ENCODE results near the gene MAEL. TPM values are rescaled to one million over a fixed set of nuclear protein-coding genes. Genes with fewer than 3 reads are reported as not detected.
A peak's percentile ranks its signal among the peaks of the same experiment; 100 is the strongest.

Gene MAEL
- total and polyA plus RNA-seq, 2 donors from 2014 or later: 0.54 to 2.2 TPM

DNA sequence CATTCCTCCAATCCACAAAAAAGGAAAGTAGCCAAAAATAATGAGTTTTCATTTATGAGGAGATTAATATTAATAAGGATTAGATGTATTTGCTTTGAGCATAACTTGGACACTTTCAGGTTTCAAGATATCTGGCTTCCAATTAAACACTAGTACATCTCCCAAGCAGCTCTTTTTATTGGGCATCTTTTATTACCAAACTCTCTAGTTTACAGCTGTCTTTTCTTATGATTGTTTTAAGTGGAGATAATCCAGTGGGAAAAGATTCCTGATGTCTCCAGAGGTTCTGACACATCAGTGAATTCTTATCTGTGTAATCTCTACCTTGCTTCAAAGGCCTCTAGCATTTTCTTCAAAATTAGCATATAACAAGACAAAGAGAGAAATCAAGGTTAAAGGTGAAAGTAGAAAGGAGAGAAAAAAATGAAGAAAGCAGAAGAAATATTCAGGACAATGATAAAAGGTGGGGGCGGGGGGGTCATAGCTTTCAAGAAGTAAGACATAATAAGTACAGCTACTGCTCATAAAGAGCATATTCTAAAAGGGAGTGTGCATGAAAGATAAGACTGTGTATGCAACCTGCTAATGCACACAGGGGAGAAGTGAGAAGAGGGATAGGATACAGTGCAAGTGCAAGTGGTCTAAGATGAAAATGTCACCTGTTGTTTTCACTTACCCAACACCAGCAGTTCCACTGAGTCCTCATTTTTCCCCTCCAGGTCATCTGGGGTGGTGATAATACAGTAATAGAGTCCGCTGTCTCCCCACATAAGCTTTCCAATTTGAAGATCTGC lies 32.8 kb upstream of the MAEL start:
- no peaks in the 10 kb centered on the region for H3K27me3 ChIP-seq (ENCODE audit: control insufficient read depth, insufficient read depth, low read length)
- H3K27ac ChIP-seq (ENCODE audit: low read depth in 2 of 2, low read length in 2 of 2): no peak overlapping the region
- no peaks in the 10 kb centered on the region for H3K36me3 ChIP-seq (ENCODE audit: control insufficient read depth in 2 of 3, insufficient read depth in 3 of 3, low read length in 3 of 3)
- H3K4me1 ChIP-seq (ENCODE audit: control insufficient read depth in 2 of 3, insufficient read depth in 2 of 3, low read depth in 1 of 3, low read length in 3 of 3): peaks cover 0 to 8% (median 3%) of the 10 kb centered on the region in 3 donors
- no peaks in the 10 kb centered on the region for H3K9me3 ChIP-seq (ENCODE audit: control insufficient read depth in 2 of 3, insufficient read depth in 1 of 3, low read length in 3 of 3)
- intact Hi-C loops (cut with DNase I): no loop called here
- FAIRE-seq (no peak), DNase-seq (no peak)
- TF ChIP-seq, protein P1, sequence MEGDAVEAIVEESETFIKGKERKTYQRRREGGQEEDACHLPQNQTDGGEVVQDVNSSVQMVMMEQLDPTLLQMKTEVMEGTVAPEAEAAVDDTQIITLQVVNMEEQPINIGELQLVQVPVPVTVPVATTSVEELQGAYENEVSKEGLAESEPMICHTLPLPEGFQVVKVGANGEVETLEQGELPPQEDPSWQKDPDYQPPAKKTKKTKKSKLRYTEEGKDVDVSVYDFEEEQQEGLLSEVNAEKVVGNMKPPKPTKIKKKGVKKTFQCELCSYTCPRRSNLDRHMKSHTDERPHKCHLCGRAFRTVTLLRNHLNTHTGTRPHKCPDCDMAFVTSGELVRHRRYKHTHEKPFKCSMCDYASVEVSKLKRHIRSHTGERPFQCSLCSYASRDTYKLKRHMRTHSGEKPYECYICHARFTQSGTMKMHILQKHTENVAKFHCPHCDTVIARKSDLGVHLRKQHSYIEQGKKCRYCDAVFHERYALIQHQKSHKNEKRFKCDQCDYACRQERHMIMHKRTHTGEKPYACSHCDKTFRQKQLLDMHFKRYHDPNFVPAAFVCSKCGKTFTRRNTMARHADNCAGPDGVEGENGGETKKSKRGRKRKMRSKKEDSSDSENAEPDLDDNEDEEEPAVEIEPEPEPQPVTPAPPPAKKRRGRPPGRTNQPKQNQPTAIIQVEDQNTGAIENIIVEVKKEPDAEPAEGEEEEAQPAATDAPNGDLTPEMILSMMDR (IDR thresholded peaks at IDR 0.05; ENCODE audit: borderline replicate concordance, extremely low read depth, insufficient read depth): no peak
- H3K9ac ChIP-seq (ENCODE audit: low read length in 3 of 3): no peak overlapping the region
- H3K4me3 ChIP-seq (ENCODE audit: low read length in 3 of 3): no peak overlapping the region

DNA sequence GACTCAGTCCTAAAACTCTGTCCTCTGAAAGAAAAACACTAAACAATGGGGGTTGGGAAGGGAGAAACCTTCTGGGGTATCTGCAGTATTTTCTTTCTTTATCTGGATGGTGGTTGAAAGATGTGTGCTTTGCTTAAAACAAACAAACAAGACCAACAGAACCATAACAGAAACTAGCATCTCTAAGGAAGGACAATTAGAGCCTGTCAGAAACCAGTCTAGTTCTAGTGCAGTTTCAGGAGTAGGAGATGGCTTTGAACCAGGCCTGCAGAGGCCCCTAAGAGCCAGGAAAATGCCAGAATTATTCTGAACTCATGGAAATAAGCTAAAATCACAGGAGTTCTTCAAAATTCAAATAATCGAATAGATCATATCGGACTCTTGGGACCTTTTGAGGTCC lies 32.2 kb upstream of the MAEL start:
- DNase-seq (no peak), FAIRE-seq (no peak)
- Histone ChIP-seq H3K27me3 (ENCODE audit: control insufficient read depth, insufficient read depth, low read length) (no peaks in the 10 kb centered on the region), H3K4me1 (ENCODE audit: control insufficient read depth in 2 of 3, insufficient read depth in 2 of 3, low read depth in 1 of 3, low read length in 3 of 3) (peaks cover 0 to 14% (median 6%) of the 10 kb centered on the region in 3 donors), H3K9me3 (ENCODE audit: control insufficient read depth in 2 of 3, insufficient read depth in 1 of 3, low read length in 3 of 3) (no peaks in the 10 kb centered on the region), H3K36me3 (ENCODE audit: control insufficient read depth in 2 of 3, insufficient read depth in 3 of 3, low read length in 3 of 3) (no peaks in the 10 kb centered on the region), H3K9ac (ENCODE audit: low read length in 3 of 3) (no peak overlapping the region), H3K27ac (ENCODE audit: low read depth in 2 of 2, low read length in 2 of 2) (no peak overlapping the region), H3K4me3 (ENCODE audit: low read length in 3 of 3) (no peak overlapping the region)
- TF ChIP-seq, protein P1 (IDR thresholded peaks at IDR 0.05; ENCODE audit: borderline replicate concordance, extremely low read depth, insufficient read depth): no peak
- intact Hi-C loops (cut with DNase I): no loop called here

DNA sequence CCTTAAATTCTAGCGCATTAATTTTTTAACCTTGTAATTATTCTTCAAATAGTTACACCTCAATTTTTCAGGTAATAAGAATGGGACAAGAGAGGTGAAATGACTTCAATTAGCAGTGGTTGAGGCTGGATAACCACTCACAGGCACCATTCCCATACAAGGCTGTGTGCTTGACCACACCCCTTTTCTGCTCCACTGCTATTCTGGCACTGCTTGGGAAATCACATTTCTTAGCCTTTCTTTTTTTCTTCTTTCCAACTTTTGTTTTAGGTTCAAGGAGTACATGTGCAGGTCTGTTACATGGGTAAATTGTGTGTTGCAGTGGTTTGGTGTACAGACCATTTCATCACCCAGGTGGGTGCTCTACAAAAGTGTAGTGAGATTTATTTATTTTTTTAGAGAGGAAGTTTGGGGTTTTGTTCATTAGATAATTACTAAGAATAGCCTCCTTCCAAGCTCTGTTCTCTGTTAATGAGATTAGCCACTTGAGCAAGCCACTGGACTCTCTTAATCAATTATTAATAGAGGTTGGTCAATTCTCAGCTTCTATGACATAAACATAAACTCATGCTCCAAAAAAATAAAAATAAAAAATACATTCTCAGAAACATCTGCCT lies 28.1 kb upstream of the MAEL start:
- H3K9me3 ChIP-seq (ENCODE audit: control insufficient read depth in 2 of 3, insufficient read depth in 1 of 3, low read length in 3 of 3): no peaks in the 10 kb centered on the region
- no peak overlapping the region for H3K9ac ChIP-seq (ENCODE audit: low read length in 3 of 3)
- intact Hi-C loops (cut with DNase I): no loop called here
- TF ChIP-seq, protein P1 (IDR thresholded peaks at IDR 0.05; ENCODE audit: borderline replicate concordance, extremely low read depth, insufficient read depth): no peak
- H3K4me1 ChIP-seq (ENCODE audit: control insufficient read depth in 2 of 3, insufficient read depth in 2 of 3, low read depth in 1 of 3, low read length in 3 of 3): peaks cover 0 to 19% (median 11%) of the 10 kb centered on the region in 3 donors
- DNase-seq (peak in 3 of 5 donors; percentile 24 to 66 (median 59)), FAIRE-seq (peak; percentile 33)
- H3K36me3 ChIP-seq (ENCODE audit: control insufficient read depth in 2 of 3, insufficient read depth in 3 of 3, low read length in 3 of 3): no peaks in the 10 kb centered on the region
- H3K4me3 ChIP-seq (ENCODE audit: low read length in 3 of 3): peak overlapping the region in 2 of 3 donors; percentile 30 to 43
- no peaks in the 10 kb centered on the region for H3K27me3 ChIP-seq (ENCODE audit: control insufficient read depth, insufficient read depth, low read length)
- peak overlapping the region; percentile 63 to 69 for H3K27ac ChIP-seq (ENCODE audit: low read depth in 2 of 2, low read length in 2 of 2)
